HepG2 (cell line): ENCODE data around the gene DNAJA3. TPM values are rescaled to one million over a fixed set of nuclear protein-coding genes. Genes with fewer than 3 reads are reported as not detected.

ENCODE experiments used
- AKAP8 ChIP-seq: sonication (generic); formaldehyde crosslinking; IDR thresholded peaks from 2 replicates; pipeline ENCODE4 v1.5.1; 2020; ENCODE audit warnings: mild to moderate bottlenecking, missing genetic modification reagents
- ARID2 ChIP-seq: sonication (generic); formaldehyde crosslinking; IDR thresholded peaks from 2 replicates; pipeline ENCODE4 v1.8.1; 2022; ENCODE audit warnings: mild to moderate bottlenecking, missing genetic modification reagents, borderline replicate concordance
- GATA4 ChIP-seq: sonication (generic); IDR thresholded peaks from 2 replicates; pipeline ENCODE4 v1.6.1; 2016; ENCODE audit warnings: antibody characterized with exemption, low read depth, borderline replicate concordance
- GLMP ChIP-seq: sonication (generic); formaldehyde crosslinking; IDR thresholded peaks from 2 replicates; pipeline ENCODE4 v1.9.0; 2021; ENCODE audit warnings: missing genetic modification reagents, mild to moderate bottlenecking, borderline replicate concordance
- HCFC1 ChIP-seq: fragments of 150-350 bp; IDR thresholded peaks from 2 replicates; pipeline ENCODE4 v1.6.1; 2014; ENCODE audit warnings: low read depth, low read length
- JUNB ChIP-seq: sonication (generic); formaldehyde crosslinking; IDR thresholded peaks from 2 replicates; pipeline ENCODE4 v1.8.0; 2022; ENCODE audit warnings: missing genetic modification reagents, mild to moderate bottlenecking, borderline replicate concordance
- PHF21A ChIP-seq: sonication (generic); formaldehyde crosslinking; IDR thresholded peaks from 2 replicates; pipeline ENCODE4 v1.5.0; 2020; ENCODE audit warnings: mild to moderate bottlenecking, missing genetic modification reagents
- RXRB ChIP-seq: IDR thresholded peaks from 2 replicates; pipeline ENCODE4 v1.6.1; 2016; ENCODE audit warnings: borderline replicate concordance, missing genetic modification reagents, missing compliant biosample characterization
- TAF1 ChIP-seq: sonication (generic); formaldehyde crosslinking; IDR thresholded peaks from 2 replicates; pipeline ENCODE4 v1.4.0; 2020; ENCODE audit warnings: missing genetic modification reagents
- THAP9 ChIP-seq: sonication (generic); formaldehyde crosslinking; IDR thresholded peaks from 2 replicates; pipeline ENCODE4; 2020; ENCODE audit warnings: missing genetic modification reagents, mild to moderate bottlenecking, borderline replicate concordance
- YEATS4 ChIP-seq: sonication (generic); formaldehyde crosslinking; IDR thresholded peaks from 2 replicates; pipeline ENCODE4 v1.4.0; 2020; ENCODE audit warnings: missing genetic modification reagents, borderline replicate concordance
- ZBTB49 ChIP-seq: sonication (generic); formaldehyde crosslinking; IDR thresholded peaks from 2 replicates; pipeline ENCODE4 v1.4.0; 2020; ENCODE audit warnings: missing genetic modification reagents, borderline replicate concordance
- ZNF414 ChIP-seq: sonication (generic); formaldehyde crosslinking; IDR thresholded peaks from 2 replicates; pipeline ENCODE4 v1.5.0; 2020; ENCODE audit warnings: missing genetic modification reagents
- ZNF431 ChIP-seq: sonication (generic); formaldehyde crosslinking; IDR thresholded peaks from 2 replicates; pipeline ENCODE4 v1.9.0; 2022; ENCODE audit warnings: missing genetic modification reagents, low read depth, mild to moderate bottlenecking, borderline replicate concordance
- ZNF572 ChIP-seq: sonication (generic); formaldehyde crosslinking; IDR thresholded peaks from 2 replicates; pipeline ENCODE4 v1.5.1; 2020; ENCODE audit warnings: mild to moderate bottlenecking, missing genetic modification reagents
- ZNF629 ChIP-seq: sonication (generic); formaldehyde crosslinking; conservative IDR thresholded peaks from 2 replicates; pipeline ENCODE4 v1.5.0; 2020; ENCODE audit warnings: missing genetic modification reagents
- ZNF780A ChIP-seq: sonication (generic); formaldehyde crosslinking; IDR thresholded peaks from 2 replicates; pipeline ENCODE4 v1.8.0; 2022; ENCODE audit warnings: mild to moderate bottlenecking, missing genetic modification reagents, moderate library complexity
- polyA plus RNA-seq, 8 experiments: library from polyadenylated mRNA; depleted of rRNA in 3 of 8; stranded (reverse) in 7 of 8; unstranded in 1 of 8; fragments of >200 nt; fragmentation: Illumina TruSeq in 4 of 8; extraction: Trizol in 4 of 8; gene quantifications; 2 replicates each; pipeline versions ENCODE4 v1.2.1 to v1.2.3, GENCODE V29; 2011 to 2016; ENCODE audit warnings: low read depth in 4 of 8, missing spikeins in 1 of 8, mixed read lengths in 1 of 8; ENCODE audit not compliant: insufficient read depth in 1 of 8
- total RNA-seq, 5 experiments: library from RNA; depleted of rRNA; stranded (reverse); fragments of >200 nt; fragmentation: Illumina TruSeq; extraction: Trizol; gene quantifications; 2 replicates each; pipeline ENCODE4 v1.2.3, GENCODE V29; 2016; ENCODE audit warnings: low read depth in 1 of 5

Gene DNAJA3
- total and polyA plus RNA-seq, 2 of the 13 experiments (the other 11 are each of a cell fraction or from before 2014, with no cell fraction given), result 77.0 to 83.3 TPM

- no peak for TF ChIP-seq JUNB (CRISPR knock-in tag)
- TF ChIP-seq ZNF572 (CRISPR knock-in tag), result 0 out of 2 replicates have a peak, but pooled peaks have one; percentile 76
- no peak for TF ChIP-seq AKAP8 (CRISPR knock-in tag)
- TF ChIP-seq ZNF629 (CRISPR knock-in tag), result 0 out of 2 replicates have a peak, but pooled peaks have one; percentile 25
- 0 out of 2 replicates have a peak, but pooled peaks have one; percentile 63 for TF ChIP-seq PHF21A (CRISPR knock-in tag)
- TF ChIP-seq ZBTB49 (CRISPR knock-in tag), result no peak
- peak; percentile 60; the same call in 1 of the 2 replicates for TF ChIP-seq RXRB (CRISPR knock-in tag)
- no peak for TF ChIP-seq ARID2
- TF ChIP-seq TAF1 (CRISPR knock-in tag), result peak; percentile 11
- 0 out of 2 replicates have a peak, but pooled peaks have one; percentile 57 for TF ChIP-seq ZNF414 (CRISPR knock-in tag)
- no peak for TF ChIP-seq GLMP (CRISPR knock-in tag)
- no peak for TF ChIP-seq HCFC1
- TF ChIP-seq ZNF431 (CRISPR knock-in tag), result no peak
- TF ChIP-seq GATA4, result no peak
- peak; percentile 79; the same call in 1 of the 2 replicates for TF ChIP-seq THAP9 (CRISPR knock-in tag)
- no peak for TF ChIP-seq ZNF780A (CRISPR knock-in tag)
- peak; percentile 63; the same call in 1 of the 2 replicates for TF ChIP-seq YEATS4 (CRISPR knock-in tag)
These were observed 485 bp downstream of the DNAJA3 start (continued) for GRCh38 chr16:4426021-4426684.
